Effector memory CD8-positive, alpha-beta T cell (primary cell): ENCODE measurements around the gene DNASE2B.
A peak's percentile ranks its signal among the peaks of the same experiment; 100 is the strongest.

Source experiments
- ATAC-seq: fragments of 150-1000 bp; cut with Tn5 transposase; replicated peaks from 2 replicates; pipeline ENCODE4 v1.10.0; 2021; ENCODE audit warnings: mild to moderate bottlenecking, moderate library complexity
- DNase-seq, 3 experiments: peaks; one replicate each; pipeline ENCODE4 v3.0.0; 2021
- H3K27ac Mint-ChIP-seq, 2 donors: one replicate each; pipeline ENCODE4 v1.8.0; 2022; ENCODE audit warnings: mild to moderate bottlenecking in 2 of 2, mixed read lengths in 2 of 2, moderate library complexity in 2 of 2
- H3K27me3 Mint-ChIP-seq, 2 donors: one replicate each; pipeline ENCODE4 v1.8.0; 2022; ENCODE audit warnings: mixed read lengths in 2 of 2
- H3K36me3 Mint-ChIP-seq: one replicate; pipeline ENCODE4 v1.8.0; 2022; ENCODE audit warnings: mild to moderate bottlenecking, moderate library complexity, mixed read lengths; ENCODE audit not compliant: insufficient read depth
- H3K4me1 Mint-ChIP-seq, 2 donors: one replicate each; pipeline ENCODE4 v1.8.0; 2022; ENCODE audit warnings: low read depth in 2 of 2, mixed read lengths in 2 of 2
- H3K4me3 Mint-ChIP-seq, 2 donors: one replicate each; pipeline ENCODE4 v1.8.0; 2022; ENCODE audit warnings: mild to moderate bottlenecking in 2 of 2, mixed read lengths in 2 of 2, moderate library complexity in 2 of 2
- H3K9me3 Mint-ChIP-seq, 2 donors: one replicate each; pipeline ENCODE4 v1.8.0; 2022; ENCODE audit warnings: mixed read lengths in 2 of 2
- total RNA-seq, 9 experiments: gene quantifications; one replicate each; lab custom pipeline; 2026; lab: John Stamatoyannopoulos, UW

Gene DNASE2B, protein sequence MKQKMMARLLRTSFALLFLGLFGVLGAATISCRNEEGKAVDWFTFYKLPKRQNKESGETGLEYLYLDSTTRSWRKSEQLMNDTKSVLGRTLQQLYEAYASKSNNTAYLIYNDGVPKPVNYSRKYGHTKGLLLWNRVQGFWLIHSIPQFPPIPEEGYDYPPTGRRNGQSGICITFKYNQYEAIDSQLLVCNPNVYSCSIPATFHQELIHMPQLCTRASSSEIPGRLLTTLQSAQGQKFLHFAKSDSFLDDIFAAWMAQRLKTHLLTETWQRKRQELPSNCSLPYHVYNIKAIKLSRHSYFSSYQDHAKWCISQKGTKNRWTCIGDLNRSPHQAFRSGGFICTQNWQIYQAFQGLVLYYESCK
- 0 reads per million in 9 experiments for total RNA-seq

- no peak for ATAC-seq
- Mint-ChIP-seq H3K4me1 (no peaks in the 10 kb centered on the region), H3K27ac (no peak within 1 kb of the TSS), H3K4me3 (no peak within 1 kb of the TSS), H3K36me3 (no peaks in the 10 kb centered on the region), H3K27me3 (peaks cover 0 to 6% of the 10 kb centered on the region in 2 donors), H3K9me3 (no peaks in the 10 kb centered on the region)
- no peak for DNase-seq
Observed at GRCh38 chr1:84398175-84399155, at the start of gene DNASE2B. TSS of gene DNASE2B (plus strand) at chr1:84398484. CDS start at chr1:84398565, 81 bp downstream.

DNA sequence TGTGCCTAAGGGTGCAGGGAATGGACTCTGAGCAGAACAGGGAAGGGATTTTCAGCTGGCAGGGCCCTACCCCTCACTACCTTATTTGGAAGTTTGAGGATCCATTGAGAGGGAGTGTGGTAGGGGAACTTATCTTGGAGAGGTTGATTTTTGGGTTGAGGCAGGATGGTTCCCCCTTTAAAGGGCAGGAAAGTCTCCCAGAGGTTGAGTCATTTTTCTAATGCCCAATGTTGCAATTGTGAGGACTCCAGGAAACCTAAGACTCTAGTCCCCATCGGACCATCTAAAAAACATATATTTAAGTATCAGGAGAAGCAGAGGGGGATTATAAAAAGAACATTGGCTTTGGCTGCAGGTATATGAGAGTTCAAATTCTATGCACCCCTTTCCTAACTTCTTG, 49.5 kb upstream of the DNASE2B start:
- Mint-ChIP-seq H3K4me1 (no peaks in the 10 kb centered on the region), H3K9me3 (no peaks in the 10 kb centered on the region), H3K36me3 (no peaks in the 10 kb centered on the region), H3K4me3 (no peak overlapping the region), H3K27me3 (peaks cover 11 to 39% of the 10 kb centered on the region in 2 donors), H3K27ac (no peak overlapping the region)
- DNase-seq (no peak), ATAC-seq (no peak)

DNA sequence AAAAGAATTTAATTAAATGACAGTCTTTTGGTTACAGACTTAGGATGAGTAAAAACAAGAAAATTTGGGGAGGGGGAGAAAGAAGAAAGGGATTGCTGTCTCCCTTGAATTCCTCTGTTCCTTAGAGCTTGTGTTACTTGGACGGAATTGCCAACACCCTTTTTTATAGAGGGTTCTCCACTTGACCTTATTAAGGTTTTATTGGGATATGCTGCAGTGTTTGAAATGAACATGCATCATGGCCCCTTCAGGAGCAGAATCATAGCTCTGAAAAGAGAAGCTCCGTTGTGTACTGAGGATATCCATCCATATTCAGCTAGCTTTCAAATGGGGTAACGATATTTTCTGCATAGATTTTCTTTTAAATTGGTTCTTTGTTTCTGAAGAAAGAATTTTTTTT, 48.2 kb upstream of the DNASE2B start:
- no peak overlapping the region for H3K4me3 Mint-ChIP-seq
- no peak overlapping the region for H3K27ac Mint-ChIP-seq

GRCh38 chr1:84350550-84350949, 47.7 kb upstream of the DNASE2B start:
- Mint-ChIP-seq H3K4me3 (no peak overlapping the region), H3K27ac (no peak overlapping the region), H3K4me1 (no peaks in the 10 kb centered on the region), H3K36me3 (no peaks in the 10 kb centered on the region), H3K27me3 (peaks cover 14 to 40% of the 10 kb centered on the region in 2 donors), H3K9me3 (no peaks in the 10 kb centered on the region)
- ATAC-seq (no peak), DNase-seq (no peak)

More for the DNA sequence above, 48.2 kb upstream of the DNASE2B start:
- H3K4me1 Mint-ChIP-seq, result no peaks in the 10 kb centered on the region
- no peaks in the 10 kb centered on the region for H3K9me3 Mint-ChIP-seq
- no peaks in the 10 kb centered on the region for H3K36me3 Mint-ChIP-seq
- H3K27me3 Mint-ChIP-seq, result peaks cover 11 to 40% of the 10 kb centered on the region in 2 donors
- ATAC-seq (no peak), DNase-seq (no peak)

DNA sequence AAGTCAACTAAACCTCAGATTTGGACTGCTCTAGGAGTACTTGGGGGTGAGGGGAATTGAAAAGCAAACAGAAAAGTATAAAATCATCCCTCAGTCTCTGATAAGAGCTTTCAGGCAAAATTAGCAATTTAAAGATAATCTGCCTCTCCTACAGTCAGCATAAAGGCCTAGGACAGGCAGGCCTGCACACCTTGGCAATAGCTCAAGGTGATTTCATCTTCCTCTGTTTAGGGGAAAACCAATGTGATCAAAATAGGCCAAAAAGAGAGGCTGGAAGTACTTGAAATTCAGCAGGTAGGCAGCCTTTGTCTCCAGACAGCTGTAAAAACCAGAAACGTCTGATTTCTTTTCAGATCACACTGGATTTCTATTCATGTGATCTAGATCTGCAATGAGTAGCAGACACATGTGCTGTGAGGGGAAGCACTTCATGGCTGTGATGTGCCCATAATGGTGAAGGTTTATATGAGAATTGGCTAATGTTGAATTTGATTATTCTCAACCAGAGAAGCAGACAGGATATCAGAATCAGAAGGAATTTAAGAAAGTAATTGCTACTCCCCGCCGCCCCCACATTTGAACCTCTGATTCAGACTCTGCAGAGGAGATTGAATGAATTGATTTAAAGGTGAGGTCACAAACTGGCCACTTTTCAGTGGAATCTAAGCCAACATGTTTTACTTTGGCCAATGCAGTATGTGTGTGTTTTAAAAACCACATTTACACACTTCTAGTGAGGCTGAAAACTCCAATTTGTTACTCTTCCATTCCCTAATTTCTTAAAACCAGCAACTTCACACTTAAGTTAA, 45.8 kb upstream of the DNASE2B start:
- no peaks in the 10 kb centered on the region for H3K9me3 Mint-ChIP-seq
- H3K4me1 Mint-ChIP-seq, result no peaks in the 10 kb centered on the region
- no peak for DNase-seq
- no peak overlapping the region for H3K4me3 Mint-ChIP-seq
- no peaks in the 10 kb centered on the region for H3K36me3 Mint-ChIP-seq
- no peak for ATAC-seq
- peaks cover 16 to 39% of the 10 kb centered on the region in 2 donors for H3K27me3 Mint-ChIP-seq
- H3K27ac Mint-ChIP-seq, result no peak overlapping the region

DNA sequence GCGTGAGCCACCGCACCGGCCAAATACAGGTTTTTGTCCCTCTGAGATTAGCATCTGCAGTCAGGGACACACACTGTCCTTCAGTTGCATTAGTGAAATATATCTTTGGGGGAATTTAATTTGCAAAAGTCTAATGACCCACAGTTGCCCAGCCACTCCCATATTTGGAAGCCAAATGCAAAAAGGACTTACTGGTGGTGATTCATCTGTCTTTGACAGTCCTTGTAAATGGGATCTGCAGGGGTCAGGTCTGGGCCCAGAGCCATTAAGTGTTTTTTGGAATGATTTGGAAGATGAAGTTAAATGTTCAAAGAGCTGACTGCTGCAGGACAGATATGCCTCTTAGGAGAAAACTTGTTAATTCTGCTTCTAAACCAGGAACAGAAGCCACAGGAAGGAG, 44.6 kb upstream of the DNASE2B start:
- no peak overlapping the region for H3K4me3 Mint-ChIP-seq
- DNase-seq (no peak), ATAC-seq (no peak)
- no peak overlapping the region for H3K27ac Mint-ChIP-seq
- H3K27me3 Mint-ChIP-seq, result peaks cover 17 to 28% of the 10 kb centered on the region in 2 donors
- no peaks in the 10 kb centered on the region for H3K4me1 Mint-ChIP-seq
- H3K36me3 Mint-ChIP-seq, result no peaks in the 10 kb centered on the region
- no peaks in the 10 kb centered on the region for H3K9me3 Mint-ChIP-seq

DNA sequence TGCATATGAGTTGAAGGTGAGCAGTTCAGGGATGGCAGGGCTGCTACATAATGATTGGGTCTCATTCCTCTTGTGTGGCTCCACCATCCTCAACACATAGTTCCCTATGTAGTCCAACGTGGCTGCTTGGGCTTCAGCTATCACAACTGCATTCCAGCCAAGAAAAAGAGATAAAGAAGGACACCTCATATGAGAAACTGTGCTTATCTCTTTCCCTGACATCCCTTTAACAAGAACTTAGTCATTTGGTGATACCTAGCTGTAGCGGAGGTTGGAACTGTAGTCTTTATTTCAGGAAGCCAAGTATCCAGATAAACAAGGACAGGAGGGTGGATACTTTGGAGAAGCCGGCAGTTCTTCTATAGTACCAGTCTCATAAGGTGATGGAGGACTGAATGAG, 42.7 kb upstream of the DNASE2B start:
- Mint-ChIP-seq H3K36me3 (no peaks in the 10 kb centered on the region), H3K4me3 (no peak overlapping the region), H3K9me3 (no peaks in the 10 kb centered on the region), H3K27me3 (peaks cover 17 to 26% of the 10 kb centered on the region in 2 donors), H3K27ac (peak overlapping the region in 1 of 2 donors; percentile 41), H3K4me1 (no peaks in the 10 kb centered on the region)
- DNase-seq (no peak), ATAC-seq (no peak)

GRCh38 chr1:84356881-84357280, 41.4 kb upstream of the DNASE2B start:
- H3K4me1 Mint-ChIP-seq, result no peaks in the 10 kb centered on the region
- ATAC-seq, result no peak

DNA sequence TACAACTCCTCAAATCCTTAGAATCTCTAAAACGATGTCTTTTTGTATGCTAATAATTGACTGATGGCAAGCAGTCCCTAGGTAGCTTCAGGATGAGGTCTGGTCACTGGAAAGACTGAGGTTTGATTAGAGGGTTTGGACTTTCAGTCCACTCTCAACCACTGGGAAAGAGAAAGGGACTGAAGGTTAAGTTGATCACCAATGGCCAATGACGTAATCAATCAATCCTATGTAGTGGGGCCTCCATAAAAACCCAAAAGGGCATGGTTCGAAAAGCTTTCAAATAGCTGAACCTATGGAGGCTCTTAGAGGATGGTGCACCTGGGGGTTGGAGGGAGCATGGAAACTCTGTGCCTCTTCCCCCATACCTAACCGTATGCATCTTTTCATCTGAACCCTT, 39.6 kb upstream of the DNASE2B start:
- H3K27ac Mint-ChIP-seq, result no peak overlapping the region
- peaks cover 0 to 5% of the 10 kb centered on the region in 2 donors for H3K4me1 Mint-ChIP-seq
- H3K27me3 Mint-ChIP-seq, result peaks cover 2 to 12% of the 10 kb centered on the region in 2 donors
- no peaks in the 10 kb centered on the region for H3K9me3 Mint-ChIP-seq
- DNase-seq, result no peak
- H3K36me3 Mint-ChIP-seq, result no peaks in the 10 kb centered on the region
- no peak overlapping the region for H3K4me3 Mint-ChIP-seq
- ATAC-seq, result no peak

More at GRCh38 chr1:84356881-84357280, 41.4 kb upstream of the DNASE2B start:
- H3K27ac Mint-ChIP-seq, result no peak overlapping the region
- DNase-seq, result no peak
- no peaks in the 10 kb centered on the region for H3K36me3 Mint-ChIP-seq
- peaks cover 12 to 19% of the 10 kb centered on the region in 2 donors for H3K27me3 Mint-ChIP-seq
- H3K9me3 Mint-ChIP-seq, result no peaks in the 10 kb centered on the region
- no peak overlapping the region for H3K4me3 Mint-ChIP-seq

GRCh38 chr1:84360316-84360715, 38.0 kb upstream of the DNASE2B start:
- Mint-ChIP-seq H3K4me1 (peaks cover 0 to 6% of the 10 kb centered on the region in 2 donors), H3K27ac (no peak overlapping the region), H3K4me3 (no peak overlapping the region), H3K9me3 (no peaks in the 10 kb centered on the region), H3K27me3 (peaks cover 0 to 12% of the 10 kb centered on the region in 2 donors), H3K36me3 (no peaks in the 10 kb centered on the region)
- no peak for DNase-seq
- no peak for ATAC-seq

DNA sequence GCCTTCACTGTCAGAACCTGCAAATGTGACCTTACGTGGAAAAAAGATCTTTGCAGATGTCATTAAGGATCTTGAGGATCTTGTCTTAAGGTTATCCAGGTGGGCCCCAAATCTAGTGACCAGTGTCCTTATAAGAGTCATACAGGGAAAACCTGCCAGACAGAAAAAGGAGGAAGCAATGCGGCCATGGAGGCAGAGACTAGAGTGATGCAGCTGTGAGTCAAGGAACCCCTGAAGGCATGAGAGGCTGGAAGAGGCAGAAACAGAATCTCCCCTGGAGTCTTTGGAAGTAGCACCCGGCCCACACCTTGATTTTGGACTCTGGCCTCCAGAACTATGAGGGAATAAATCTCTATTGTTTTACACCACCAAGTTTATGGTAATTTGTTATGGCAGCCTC, 36.5 kb upstream of the DNASE2B start:
- no peak for DNase-seq
- Mint-ChIP-seq H3K36me3 (no peaks in the 10 kb centered on the region), H3K4me1 (peaks cover 1 to 14% of the 10 kb centered on the region in 2 donors), H3K27me3 (peaks cover 0 to 7% of the 10 kb centered on the region in 2 donors), H3K27ac (no peak overlapping the region), H3K9me3 (no peaks in the 10 kb centered on the region), H3K4me3 (no peak overlapping the region)
- no peak for ATAC-seq

DNA sequence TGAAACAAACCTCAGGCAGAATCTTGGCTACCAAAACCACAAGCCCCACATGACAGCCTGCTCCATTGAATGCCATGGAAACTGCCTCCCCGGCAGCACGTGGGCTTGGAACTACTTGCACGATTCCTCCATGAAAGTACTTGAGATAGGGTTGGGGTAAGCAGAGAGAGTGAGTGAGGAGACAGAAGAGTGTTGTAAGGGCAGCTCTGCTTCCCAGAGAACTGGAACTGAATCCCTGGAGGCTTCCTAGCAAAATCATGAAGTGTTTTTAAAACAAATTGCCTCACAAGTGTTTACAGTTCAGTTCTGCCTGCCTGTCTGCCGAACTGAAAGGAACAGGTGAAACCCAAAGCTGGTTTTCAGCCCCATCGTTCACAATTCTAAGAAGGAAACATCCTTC, 35.3 kb upstream of the DNASE2B start:
- Mint-ChIP-seq H3K36me3 (no peaks in the 10 kb centered on the region), H3K4me3 (no peak overlapping the region), H3K27me3 (peaks cover 0 to 2% of the 10 kb centered on the region in 2 donors), H3K27ac (no peak overlapping the region), H3K4me1 (peaks cover 1 to 14% of the 10 kb centered on the region in 2 donors), H3K9me3 (no peaks in the 10 kb centered on the region)
- DNase-seq (no peak), ATAC-seq (no peak)

DNA sequence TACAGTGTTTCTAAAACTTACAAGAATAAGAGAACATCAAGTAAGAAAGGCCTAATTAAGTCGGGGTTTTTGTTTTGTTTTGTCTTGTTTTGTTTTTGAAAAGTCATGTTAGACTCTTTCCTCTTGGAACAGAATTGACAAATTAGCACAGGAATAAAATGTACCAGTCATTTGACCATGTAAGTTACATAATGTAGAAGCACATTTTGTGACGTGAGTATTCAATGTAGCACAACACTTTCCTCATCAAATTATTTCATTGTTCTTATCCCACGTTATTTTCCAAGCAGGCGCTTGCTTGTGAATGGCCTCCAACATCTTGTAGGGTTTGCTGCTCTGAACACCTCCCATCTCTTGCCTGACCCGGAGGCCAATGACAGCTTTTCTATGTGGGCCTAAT, 34.7 kb upstream of the DNASE2B start:
- Mint-ChIP-seq H3K27me3 (no peaks in the 10 kb centered on the region), H3K4me3 (no peak overlapping the region), H3K36me3 (no peaks in the 10 kb centered on the region), H3K27ac (no peak overlapping the region), H3K4me1 (peaks cover 1 to 14% of the 10 kb centered on the region in 2 donors), H3K9me3 (no peaks in the 10 kb centered on the region)
- DNase-seq, result no peak
- no peak for ATAC-seq
